ENCODE results near the gene DRD3. TPM values are rescaled to one million over a fixed set of nuclear protein-coding genes. Genes with fewer than 3 reads are reported as not detected.

DRD3 gene
- total RNA-seq, 2 donors from 2014 or later: not detected

DNA sequence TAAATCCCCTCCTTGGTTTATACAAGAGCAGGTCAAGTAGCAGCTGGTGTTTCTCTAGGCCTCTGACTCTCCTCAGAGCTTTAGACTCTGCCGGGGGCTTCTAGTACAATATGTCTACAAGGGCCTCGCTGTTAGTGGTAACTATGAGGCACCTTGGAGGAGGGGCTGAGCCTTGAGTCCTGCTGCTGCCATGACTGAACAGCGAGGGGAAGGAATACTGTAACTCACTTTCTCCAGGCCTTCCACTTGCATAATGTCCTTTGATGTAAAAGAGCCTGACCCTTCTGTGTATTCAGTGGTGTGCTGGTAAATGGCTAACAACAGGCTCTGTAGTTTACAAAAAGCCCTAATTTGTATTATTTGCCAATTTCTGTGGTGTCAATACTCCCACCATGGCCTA, 27.8 kb downstream of the DRD3 start:
- H3K4me1 ChIP-seq: no peaks in the 10 kb centered on the region
- no peaks in the 10 kb centered on the region for H3K27me3 ChIP-seq
- no peak overlapping the region for H3K9ac ChIP-seq (ENCODE audit: low read depth in 2 of 2, low read length in 2 of 2)
- H3K36me3 ChIP-seq: no peaks in the 10 kb centered on the region
- H3K27ac ChIP-seq: no peak overlapping the region
- no peak overlapping the region for H3K4me3 ChIP-seq
- intact Hi-C loops (cut with DNase I): no loop called here
- H3K9me3 ChIP-seq: no peaks in the 10 kb centered on the region
- TF ChIP-seq, protein P1, sequence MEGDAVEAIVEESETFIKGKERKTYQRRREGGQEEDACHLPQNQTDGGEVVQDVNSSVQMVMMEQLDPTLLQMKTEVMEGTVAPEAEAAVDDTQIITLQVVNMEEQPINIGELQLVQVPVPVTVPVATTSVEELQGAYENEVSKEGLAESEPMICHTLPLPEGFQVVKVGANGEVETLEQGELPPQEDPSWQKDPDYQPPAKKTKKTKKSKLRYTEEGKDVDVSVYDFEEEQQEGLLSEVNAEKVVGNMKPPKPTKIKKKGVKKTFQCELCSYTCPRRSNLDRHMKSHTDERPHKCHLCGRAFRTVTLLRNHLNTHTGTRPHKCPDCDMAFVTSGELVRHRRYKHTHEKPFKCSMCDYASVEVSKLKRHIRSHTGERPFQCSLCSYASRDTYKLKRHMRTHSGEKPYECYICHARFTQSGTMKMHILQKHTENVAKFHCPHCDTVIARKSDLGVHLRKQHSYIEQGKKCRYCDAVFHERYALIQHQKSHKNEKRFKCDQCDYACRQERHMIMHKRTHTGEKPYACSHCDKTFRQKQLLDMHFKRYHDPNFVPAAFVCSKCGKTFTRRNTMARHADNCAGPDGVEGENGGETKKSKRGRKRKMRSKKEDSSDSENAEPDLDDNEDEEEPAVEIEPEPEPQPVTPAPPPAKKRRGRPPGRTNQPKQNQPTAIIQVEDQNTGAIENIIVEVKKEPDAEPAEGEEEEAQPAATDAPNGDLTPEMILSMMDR (IDR thresholded peaks at IDR 0.05): no peak
- DNase-seq: no peak

DNA sequence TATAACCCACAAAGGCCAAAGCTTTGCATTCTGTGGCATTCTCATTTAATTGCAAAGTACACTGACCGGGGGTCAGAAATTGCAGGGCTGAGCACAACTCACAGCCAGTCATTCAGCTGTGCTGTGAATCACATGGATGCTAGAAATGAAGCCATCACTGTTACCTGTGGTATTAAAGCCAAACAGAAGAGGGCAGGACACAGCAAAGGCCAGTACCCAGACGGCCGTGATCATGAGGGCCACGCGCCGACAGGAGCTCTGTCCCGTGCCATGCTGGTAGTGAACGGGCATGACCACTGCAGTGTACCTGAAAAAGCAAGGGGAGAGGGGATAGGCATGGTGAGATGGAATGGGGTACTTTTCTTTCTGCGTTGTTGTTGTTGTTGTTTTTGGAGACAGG, 31.6 kb downstream of the DRD3 start:
- TF ChIP-seq, protein P1 (IDR thresholded peaks at IDR 0.05): no peak
- intact Hi-C loops (cut with DNase I): no loop called here
- H3K27ac ChIP-seq: no peak overlapping the region
- DNase-seq: no peak
- no peaks in the 10 kb centered on the region for H3K27me3 ChIP-seq
- H3K4me3 ChIP-seq: no peak overlapping the region
- H3K4me1 ChIP-seq: no peaks in the 10 kb centered on the region
- no peaks in the 10 kb centered on the region for H3K9me3 ChIP-seq
- no peaks in the 10 kb centered on the region for H3K36me3 ChIP-seq
- H3K9ac ChIP-seq (ENCODE audit: low read depth in 2 of 2, low read length in 2 of 2): no peak overlapping the region

DNA sequence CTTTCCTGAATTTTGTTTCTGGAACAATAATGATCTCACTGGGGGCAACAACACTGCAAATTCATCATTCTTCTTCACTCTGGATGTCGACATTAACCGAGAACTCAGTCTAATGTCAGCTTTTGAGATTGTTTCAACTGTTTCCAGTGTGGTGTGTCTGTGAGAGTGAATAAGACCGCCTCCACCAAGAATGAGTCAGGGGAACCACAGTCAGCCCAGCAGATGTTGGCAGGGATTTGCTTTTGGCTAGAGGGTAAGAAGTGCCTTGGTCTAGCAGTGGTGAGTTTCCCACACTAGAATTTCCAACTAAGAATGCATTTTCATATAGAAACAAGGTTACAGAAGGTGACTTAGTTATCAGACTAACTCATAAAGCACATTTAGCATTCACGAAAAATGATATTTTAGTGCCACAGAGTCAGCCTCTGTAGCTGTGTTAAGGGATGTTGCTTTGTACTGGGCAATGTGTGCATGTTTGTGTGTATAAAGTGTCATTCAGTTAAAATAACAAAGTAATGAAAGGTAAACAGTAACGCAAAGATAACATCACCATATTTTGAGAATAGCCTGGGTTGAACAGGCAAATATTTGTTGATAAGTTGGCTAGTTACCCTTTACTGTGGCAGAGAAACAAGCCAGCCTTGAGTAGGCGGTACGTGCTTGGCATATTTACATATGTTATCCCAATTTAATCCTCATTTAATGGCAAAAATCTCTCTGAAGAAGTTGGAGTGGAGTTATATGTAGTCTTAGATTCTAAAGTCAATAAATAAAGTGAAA, 33.8 kb downstream of the DRD3 start:
- H3K36me3 ChIP-seq: no peaks in the 10 kb centered on the region
- intact Hi-C loops (cut with DNase I): no loop called here
- H3K9ac ChIP-seq (ENCODE audit: low read depth in 2 of 2, low read length in 2 of 2): no peak overlapping the region
- no peak overlapping the region for H3K27ac ChIP-seq
- TF ChIP-seq, protein P1 (IDR thresholded peaks at IDR 0.05): no peak
- H3K9me3 ChIP-seq: no peaks in the 10 kb centered on the region
- no peak for DNase-seq
- no peak overlapping the region for H3K4me3 ChIP-seq
- no peaks in the 10 kb centered on the region for H3K27me3 ChIP-seq
- H3K4me1 ChIP-seq: no peaks in the 10 kb centered on the region

DNA sequence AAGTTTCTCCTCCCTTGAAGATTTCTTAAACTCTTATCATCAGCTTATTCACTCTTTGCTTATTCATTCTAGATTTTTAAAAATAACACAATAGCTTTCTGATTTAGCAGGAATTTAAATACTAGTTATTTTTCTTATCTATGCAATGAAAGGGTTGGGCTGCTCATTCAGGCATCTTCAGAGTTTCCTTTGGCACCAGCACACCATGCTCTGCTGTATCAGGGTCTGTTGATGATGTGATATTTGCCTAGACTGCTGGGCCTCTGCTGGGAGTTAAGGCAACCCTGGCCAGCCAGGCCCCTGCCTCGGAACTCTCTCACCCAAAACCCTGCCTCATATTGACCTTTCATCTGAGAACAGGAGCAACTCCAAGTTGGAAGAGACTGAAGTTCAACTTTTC, 35.0 kb downstream of the DRD3 start:
- Histone ChIP-seq H3K9me3 (no peaks in the 10 kb centered on the region), H3K4me3 (no peak overlapping the region), H3K4me1 (no peaks in the 10 kb centered on the region), H3K36me3 (no peaks in the 10 kb centered on the region), H3K27me3 (no peaks in the 10 kb centered on the region), H3K9ac (ENCODE audit: low read depth in 2 of 2, low read length in 2 of 2) (no peak overlapping the region), H3K27ac (no peak overlapping the region)
- intact Hi-C loops (cut with DNase I): no loop called here
- TF ChIP-seq, protein P1 (IDR thresholded peaks at IDR 0.05): no peak
- no peak for DNase-seq

DNA sequence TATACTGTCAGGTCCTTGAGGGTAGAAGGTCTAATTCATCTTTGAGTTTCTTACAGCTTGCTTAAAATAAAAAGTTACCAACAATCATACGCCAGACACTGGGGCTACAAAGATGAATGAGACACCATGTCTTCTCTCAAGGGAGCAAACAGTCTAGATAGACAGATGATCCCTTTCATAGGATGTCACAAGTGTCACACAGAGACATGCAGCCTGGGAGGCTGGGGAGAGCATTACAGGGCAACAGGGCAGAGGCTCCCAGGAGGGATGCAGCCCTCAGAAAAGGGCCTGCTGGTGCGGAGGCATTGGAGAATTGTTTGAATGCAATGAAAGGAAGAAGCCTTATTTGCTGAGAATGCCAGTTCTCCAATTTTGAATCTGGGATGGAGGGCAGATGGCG, 39.0 kb downstream of the DRD3 start:
- Histone ChIP-seq H3K4me3 (no peak overlapping the region), H3K36me3 (no peaks in the 10 kb centered on the region), H3K9me3 (no peaks in the 10 kb centered on the region), H3K4me1 (no peaks in the 10 kb centered on the region), H3K27ac (no peak overlapping the region), H3K9ac (ENCODE audit: low read depth in 2 of 2, low read length in 2 of 2) (no peak overlapping the region), H3K27me3 (no peaks in the 10 kb centered on the region)
- TF ChIP-seq, protein P1 (IDR thresholded peaks at IDR 0.05): no peak
- intact Hi-C loops (cut with DNase I): no loop called here
- DNase-seq: no peak

Data from colonic mucosa (tissue), 4 donors.